T1000 (cell line): Measurements from ENCODE around the gene KRTAP5-1.
"Not testable (repeated sequence)": the region's sequence is repeated elsewhere in the genome, so short reads cannot be mapped to it uniquely, and the experiment has no call there.

ENCODE experiments used
- DNase-seq: peaks from one replicate; lab custom pipeline; 2025; ENCODE audit warnings: mixed read lengths; lab: John Stamatoyannopoulos, UW

Gene KRTAP5-1

GRCh38 chr11:1601663-1602062 is 16.6 kb upstream of the KRTAP5-1 start:
- DNase-seq: not testable (repeated sequence)

GRCh38 chr11:1600626-1601025 is 15.5 kb upstream of the KRTAP5-1 start:
- DNase-seq: no peak

- no peak for DNase-seq
Measured at GRCh38 chr11:1598816-1599215, 13.7 kb upstream of the KRTAP5-1 start.

- not testable (repeated sequence) for DNase-seq
Measured at GRCh38 chr11:1598406-1598805, 13.3 kb upstream of the KRTAP5-1 start.

GRCh38 chr11:1597994-1598380 is 12.9 kb upstream of the KRTAP5-1 start, which contains the start of gene KRTAP5-2:
TSS of gene KRTAP5-2 (minus strand) at chr11:1598294. CDS start at chr11:1598250, 44 bp downstream.
- DNase-seq: no peak

GRCh38 chr11:1597331-1597993 is 12.4 kb upstream of the KRTAP5-1 start:
- no peak for DNase-seq

- not testable (repeated sequence) for DNase-seq
Measured at GRCh38 chr11:1596576-1597121, 11.6 kb upstream of the KRTAP5-1 start.

- not testable (repeated sequence) for DNase-seq
Measured at GRCh38 chr11:1595994-1596575, 11.0 kb upstream of the KRTAP5-1 start.

- DNase-seq: no peak
Measured at GRCh38 chr11:1592628-1593027, 7.5 kb upstream of the KRTAP5-1 start.

GRCh38 chr11:1589996-1590395 is 4.9 kb upstream of the KRTAP5-1 start:
- no peak for DNase-seq

GRCh38 chr11:1589191-1589963 is 4.3 kb upstream of the KRTAP5-1 start:
- not testable (repeated sequence) for DNase-seq

GRCh38 chr11:1586699-1587098 is 1.6 kb upstream of the KRTAP5-1 start:
- DNase-seq: no peak

GRCh38 chr11:1582909-1583308 is 2.2 kb downstream of the KRTAP5-1 start:
- DNase-seq: not testable (repeated sequence)

- no peak for DNase-seq
Measured at GRCh38 chr11:1581976-1582375, 3.1 kb downstream of the KRTAP5-1 start.

GRCh38 chr11:1576825-1577224 is 8.3 kb downstream of the KRTAP5-1 start:
- DNase-seq: no peak

- not testable (repeated sequence) for DNase-seq
Measured at GRCh38 chr11:1575756-1576155, 9.3 kb downstream of the KRTAP5-1 start.

GRCh38 chr11:1574933-1575242 is 10.2 kb downstream of the KRTAP5-1 start:
- no peak for DNase-seq

- DNase-seq: peak; percentile 20
Measured at GRCh38 chr11:1574238-1574932, 10.7 kb downstream of the KRTAP5-1 start.

- no peak for DNase-seq
Measured at GRCh38 chr11:1573903-1574237, 11.2 kb downstream of the KRTAP5-1 start.

- DNase-seq: no peak
Measured at GRCh38 chr11:1573077-1573902, 11.8 kb downstream of the KRTAP5-1 start.
